ENCODE results near the gene SYT8. TPM values are rescaled to one million over a fixed set of nuclear protein-coding genes. Genes with fewer than 3 reads are reported as not detected.

SYT8 gene
- total and polyA plus RNA-seq, 2 experiments from 2014 or later = not detected

GRCh38 chr11:1852877-1853276, 18.1 kb downstream of the SYT8 start, which contains the start of gene LSP1:
TSS of gene LSP1 (plus strand) at chr11:1853084. CDS start at chr11:1853145, 61 bp downstream.
- ATAC-seq = no peak
- no peaks in the 10 kb centered on the region for H3K4me1 Mint-ChIP-seq
- no peak within 1 kb of the TSS for H3K4me2 ChIP-seq
- no peaks in the 10 kb centered on the region for H3K9me3 Mint-ChIP-seq
- no peak for TF ChIP-seq EZH2phosphoT487 (IDR thresholded peaks at IDR 0.05; ENCODE audit: unreplicated experiment)
- no peak for TF ChIP-seq EZH2 (IDR thresholded peaks at IDR 0.05; ENCODE audit: low read depth, unreplicated experiment)
- TF ChIP-seq REST (IDR thresholded peaks at IDR 0.05; ENCODE audit: unreplicated experiment) = no peak
- no peak for TF ChIP-seq CREB1 (CRISPR knock-in tag; IDR thresholded peaks at IDR 0.05; ENCODE audit: low read depth)
- no peak for TF ChIP-seq NANOG (IDR thresholded peaks at IDR 0.05; ENCODE audit: borderline replicate concordance)
- TF ChIP-seq ZNF462 (CRISPR knock-in tag; IDR thresholded peaks at IDR 0.05) = no peak
- no peak for TF ChIP-seq JUNB (IDR thresholded peaks at IDR 0.05; ENCODE audit: unreplicated experiment)
- TF ChIP-seq STAT1 (IDR thresholded peaks at IDR 0.05; ENCODE audit: unreplicated experiment) = no peak
- no peak for TF ChIP-seq ZNF331 (CRISPR knock-in tag; IDR thresholded peaks at IDR 0.05; ENCODE audit: low read depth)
- TF ChIP-seq POLR2AphosphoS5 (IDR thresholded peaks at IDR 0.05; ENCODE audit: low read depth) = no peak
- no peak for TF ChIP-seq ETS1 (IDR thresholded peaks at IDR 0.05)
- no peak for TF ChIP-seq CTCF (conservative IDR thresholded peaks at IDR 0.05; ENCODE audit: low read depth in 2 of 2)
- no peak for TF ChIP-seq ZNF114 (CRISPR knock-in tag; IDR thresholded peaks at IDR 0.05)
- no peaks in the 10 kb centered on the region for H3F3A ChIP-seq (replicated peaks; ENCODE audit: low read depth)
- no peaks in the 10 kb centered on the region for H3K27me3 ChIP-seq (ENCODE audit: insufficient read depth)
- DNase-seq (ENCODE audit: low spot score) = no peak
- no peak within 1 kb of the TSS for H3K4me3 ChIP-seq
- H3K27ac ChIP-seq (ENCODE audit: low read depth) = no peak within 1 kb of the TSS
- no peak within 1 kb of the TSS for H3K27ac Mint-ChIP-seq
- no peaks in the 10 kb centered on the region for H3K36me3 ChIP-seq (ENCODE audit: insufficient read depth)
- no peak within 1 kb of the TSS for H3K4me3 Mint-ChIP-seq
- no peaks in the 10 kb centered on the region for H3K79me2 ChIP-seq (replicated peaks; ENCODE audit: insufficient read depth)
- H3K27me3 Mint-ChIP-seq (ENCODE audit: insufficient read depth, low read depth, poor library complexity) = peaks cover 4% of the 10 kb centered on the region
- H2AFZ ChIP-seq = no peak within 1 kb of the TSS
- H4K20me1 ChIP-seq (replicated peaks; ENCODE audit: insufficient read depth) = no peaks in the 10 kb centered on the region
- H3K36me3 Mint-ChIP-seq (ENCODE audit: low read depth) = no peaks in the 10 kb centered on the region
- H3K4me1 ChIP-seq (ENCODE audit: insufficient read depth) = no peaks in the 10 kb centered on the region
- H3K9me2 ChIP-seq (ENCODE audit: insufficient read depth) = no peaks in the 10 kb centered on the region

All from GM23338 (cell line).